WTC11 (cell line): Measurements from ENCODE around the gene UBN1.

ENCODE experiments used
- ATF2 ChIP-seq: sonication (generic); formaldehyde crosslinking; IDR thresholded peaks from 2 replicates; pipeline ENCODE4 v1.8.1; 2022; ENCODE audit warnings: low read depth, missing genetic modification reagents, borderline replicate concordance
- ATF6 ChIP-seq: sonication (generic); formaldehyde crosslinking; IDR thresholded peaks from 2 replicates; pipeline ENCODE4 v1.8.1; 2023; ENCODE audit warnings: mild to moderate bottlenecking, missing genetic modification reagents
- CTCF ChIP-seq: fragments of 200-600 bp; IDR thresholded peaks from 2 replicates; pipeline ENCODE4 v1.8.0; 2022; ENCODE audit warnings: antibody characterized with exemption
- E2F5 ChIP-seq: sonication (generic); formaldehyde crosslinking; IDR thresholded peaks from 2 replicates; pipeline ENCODE4 v1.8.1; 2022; ENCODE audit warnings: mild to moderate bottlenecking, moderate library complexity, missing genetic modification reagents
- FOXJ3 ChIP-seq: sonication (generic); formaldehyde crosslinking; IDR thresholded peaks from 2 replicates; pipeline ENCODE4 v1.9.0; 2021; ENCODE audit warnings: missing genetic modification reagents, mild to moderate bottlenecking, borderline replicate concordance
- KAT7 ChIP-seq: sonication (generic); formaldehyde crosslinking; IDR thresholded peaks from 2 replicates; pipeline ENCODE4 v1.8.1; 2023; ENCODE audit warnings: missing genetic modification reagents, mild to moderate bottlenecking, borderline replicate concordance
- MXD4 ChIP-seq: fragments of 250-450 bp; sonication (Bioruptor Pico); IDR thresholded peaks from 2 replicates; pipeline ENCODE4 v1.8.0; 2021; ENCODE audit warnings: mild to moderate bottlenecking, moderate library complexity, borderline replicate concordance
- SMAD3 ChIP-seq: sonication (generic); formaldehyde crosslinking; IDR thresholded peaks from 2 replicates; pipeline ENCODE4 v1.8.0; 2022; ENCODE audit warnings: missing genetic modification reagents, mild to moderate bottlenecking, borderline replicate concordance
- ZNF121 ChIP-seq: sonication (generic); formaldehyde crosslinking; IDR thresholded peaks from 2 replicates; pipeline ENCODE4 v1.8.0; 2023; ENCODE audit warnings: missing genetic modification reagents
- TF ChIP-seq, protein P1 (sequence below): sonication (generic); formaldehyde crosslinking; IDR thresholded peaks from 2 replicates; pipeline ENCODE4 v1.8.1; 2023; ENCODE audit warnings: mild to moderate bottlenecking, missing genetic modification reagents, moderate library complexity
- TF ChIP-seq, protein P2 (sequence below): sonication (generic); formaldehyde crosslinking; IDR thresholded peaks from 2 replicates; pipeline ENCODE4 v1.8.0; 2022; ENCODE audit warnings: mild to moderate bottlenecking, missing genetic modification reagents

DNA sequence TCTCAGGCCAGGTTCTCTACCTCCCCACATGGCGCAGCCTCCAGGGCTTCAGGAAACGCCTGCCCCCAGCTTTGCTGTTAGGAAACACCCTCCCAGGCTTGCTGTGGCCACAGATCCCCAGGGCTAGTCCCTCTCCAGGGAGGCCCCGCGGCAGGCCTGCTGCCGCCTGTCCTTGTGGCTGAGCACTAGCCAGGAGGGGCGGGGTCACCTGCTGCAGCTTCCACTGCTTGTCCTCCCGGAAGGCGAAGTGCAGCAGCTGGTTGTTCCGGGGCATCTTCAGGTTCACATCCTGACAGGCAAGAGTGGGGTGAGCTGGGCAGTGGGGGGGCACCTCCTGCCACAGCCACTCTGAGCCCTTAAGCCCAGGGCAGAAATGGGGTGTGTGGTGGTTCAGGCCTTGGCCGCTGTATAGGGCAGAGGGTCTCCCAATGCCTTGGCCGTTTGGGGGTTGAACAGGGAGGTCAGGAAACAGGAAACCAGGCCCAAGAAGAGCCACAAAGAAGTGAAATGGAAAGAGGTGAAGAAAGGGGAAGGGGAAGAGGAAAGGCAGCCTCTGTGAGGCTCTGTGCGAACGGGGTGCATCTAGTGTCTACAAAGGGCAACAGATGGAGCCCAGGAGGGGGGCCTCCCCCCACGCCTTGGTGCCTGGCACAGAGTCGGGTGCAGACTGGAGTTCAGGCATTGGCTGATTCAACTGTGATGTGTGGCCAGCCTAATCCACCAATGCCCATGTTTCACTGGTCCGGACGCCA, 46.8 kb upstream of the UBN1 start:
- TF ChIP-seq ZNF121: no peak
- no peak for TF ChIP-seq ATF6 (CRISPR knock-in tag)
- TF ChIP-seq MXD4 (CRISPR knock-in tag): no peak
- no peak for TF ChIP-seq KAT7 (CRISPR knock-in tag)
- TF ChIP-seq CTCF: no peak
- no peak for TF ChIP-seq E2F5 (CRISPR knock-in tag)
- TF ChIP-seq, protein P1, sequence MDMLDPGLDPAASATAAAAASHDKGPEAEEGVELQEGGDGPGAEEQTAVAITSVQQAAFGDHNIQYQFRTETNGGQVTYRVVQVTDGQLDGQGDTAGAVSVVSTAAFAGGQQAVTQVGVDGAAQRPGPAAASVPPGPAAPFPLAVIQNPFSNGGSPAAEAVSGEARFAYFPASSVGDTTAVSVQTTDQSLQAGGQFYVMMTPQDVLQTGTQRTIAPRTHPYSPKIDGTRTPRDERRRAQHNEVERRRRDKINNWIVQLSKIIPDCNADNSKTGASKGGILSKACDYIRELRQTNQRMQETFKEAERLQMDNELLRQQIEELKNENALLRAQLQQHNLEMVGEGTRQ (CRISPR knock-in tag): no peak
- no peak for TF ChIP-seq SMAD3 (CRISPR knock-in tag)
- TF ChIP-seq ATF2 (CRISPR knock-in tag): no peak
- TF ChIP-seq FOXJ3 (CRISPR knock-in tag): no peak
- TF ChIP-seq, protein P2, sequence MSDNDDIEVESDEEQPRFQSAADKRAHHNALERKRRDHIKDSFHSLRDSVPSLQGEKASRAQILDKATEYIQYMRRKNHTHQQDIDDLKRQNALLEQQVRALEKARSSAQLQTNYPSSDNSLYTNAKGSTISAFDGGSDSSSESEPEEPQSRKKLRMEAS: no peak
